A549 treated with Mapracorat at 1 μM for 4 hours (cell line): ENCODE data around the gene KCNJ15. TPM values are rescaled to one million over a fixed set of nuclear protein-coding genes. Genes with fewer than 3 reads are reported as not detected.

Experiments
- total RNA-seq: library from RNA; stranded (reverse); fragments of 200-300 nt; extraction: Qiagen RNA extraction; gene quantifications from 5 replicates; pipeline ENCODE4 v1.2.3, GENCODE V29; 2022

KCNJ15 gene
- total RNA-seq: 0.27 to 0.55 TPM (median 0.32 TPM) in 3 of 5 replicates, not detected in the others

GRCh38 chr21:38256599-38257302, at the start of gene KCNJ15:
TSS of gene KCNJ15 (plus strand) at chr21:38256991. CDS start at chr21:38299262, 42,271 bp downstream.

Other genes with a start within 250 kb of the KCNJ15 start
- 0.06 TPM in 1 of 5 replicates, not detected in the others for gene ERG, start 241.5 kb downstream of the KCNJ15 start, total RNA-seq